IPS-18c (cell line): Measurements from ENCODE around the gene ITPRIP.

ENCODE experiments used
- H3K4me3 ChIP-seq: 2 replicates; pipeline ENCODE4 v1.7.0; 2013; ENCODE audit warnings: low read depth, mild to moderate bottlenecking, low read length, moderate library complexity; ENCODE audit not compliant: insufficient read depth
- H3K9me3 ChIP-seq: one replicate; pipeline ENCODE4 v1.6.1; 2013; ENCODE audit warnings: mild to moderate bottlenecking, low read length, moderate library complexity; ENCODE audit not compliant: control insufficient read depth, insufficient read depth

The ITPRIP gene

GRCh38 chr10:104279550-104280259 lies 58.6 kb downstream of the ITPRIP start:
- Histone ChIP-seq H3K9me3 (no peaks in the 10 kb centered on the region), H3K4me3 (no peak overlapping the region)

- H3K4me3 ChIP-seq = no peak overlapping the region
Measured at GRCh38 chr10:104277785-104278184, 60.5 kb downstream of the ITPRIP start.

GRCh38 chr10:104276192-104276591 lies 62.1 kb downstream of the ITPRIP start:
- no peaks in the 10 kb centered on the region for H3K9me3 ChIP-seq
- no peak overlapping the region for H3K4me3 ChIP-seq

More at GRCh38 chr10:104277785-104278184, 60.5 kb downstream of the ITPRIP start:
- no peaks in the 10 kb centered on the region for H3K9me3 ChIP-seq

- peak overlapping the region; percentile 61 for H3K4me3 ChIP-seq
- no peaks in the 10 kb centered on the region for H3K9me3 ChIP-seq
Measured at GRCh38 chr10:104274762-104275721, 63.2 kb downstream of the ITPRIP start.

GRCh38 chr10:104273899-104274575 lies 64.2 kb downstream of the ITPRIP start:
- Histone ChIP-seq H3K4me3 (no peak overlapping the region), H3K9me3 (no peaks in the 10 kb centered on the region)

- H3K4me3 ChIP-seq = no peak overlapping the region
- no peaks in the 10 kb centered on the region for H3K9me3 ChIP-seq
Measured at GRCh38 chr10:104273286-104273685, 65.0 kb downstream of the ITPRIP start.

GRCh38 chr10:104268713-104269645 lies 69.3 kb downstream of the ITPRIP start, which contains the start of gene GSTO2:
Gene GSTO2, plus strand, starts transcription at chr10:104269184. Its CDS starts 5,732 bp downstream, at chr10:104274916.
- Histone ChIP-seq H3K4me3 (peak within 1 kb of the TSS; percentile 85), H3K9me3 (no peaks in the 10 kb centered on the region)

GRCh38 chr10:104268405-104268712 lies 69.9 kb downstream of the ITPRIP start:
- Histone ChIP-seq H3K4me3 (peak overlapping the region; percentile 85), H3K9me3 (no peaks in the 10 kb centered on the region)

- Histone ChIP-seq H3K4me3 (peak overlapping the region; percentile 85), H3K9me3 (no peaks in the 10 kb centered on the region)
Measured at GRCh38 chr10:104267721-104268404, 70.4 kb downstream of the ITPRIP start.

GRCh38 chr10:104264783-104265182 lies 73.5 kb downstream of the ITPRIP start:
- H3K9me3 ChIP-seq = no peaks in the 10 kb centered on the region

GRCh38 chr10:104262055-104262454 lies 76.2 kb downstream of the ITPRIP start:
- no peak overlapping the region for H3K4me3 ChIP-seq
- H3K9me3 ChIP-seq = no peaks in the 10 kb centered on the region

More at GRCh38 chr10:104264783-104265182, 73.5 kb downstream of the ITPRIP start:
- H3K4me3 ChIP-seq = no peak overlapping the region

GRCh38 chr10:104260775-104261115 lies 77.5 kb downstream of the ITPRIP start:
- Histone ChIP-seq H3K9me3 (no peaks in the 10 kb centered on the region), H3K4me3 (no peak overlapping the region)

GRCh38 chr10:104259999-104260774 lies 78.1 kb downstream of the ITPRIP start:
- no peak overlapping the region for H3K4me3 ChIP-seq
- H3K9me3 ChIP-seq = no peaks in the 10 kb centered on the region
